WERI-Rb-1 (cell line): Measurements from ENCODE around the gene MRPL2.

Experiments used
- DNase-seq: peaks from one replicate; pipeline ENCODE4 v3.0.0-alpha.2; 2020
- H3K27ac ChIP-seq: fragments of 250-450 bp; sonication (Bioruptor Pico); 2 replicates; pipeline ENCODE4 v1.5.1; 2020; ENCODE audit warnings: mild to moderate bottlenecking, moderate library complexity
- H3K27me3 ChIP-seq: fragments of 250-450 bp; sonication (Bioruptor Pico); 2 replicates; pipeline ENCODE4 v1.5.1; 2021; ENCODE audit warnings: mild to moderate bottlenecking, low read depth, moderate library complexity; ENCODE audit not compliant: insufficient read depth, severe bottlenecking
- H3K36me3 ChIP-seq: fragments of 250-450 bp; sonication (Bioruptor Pico); 2 replicates; pipeline ENCODE4 v1.5.1; 2020; ENCODE audit warnings: mild to moderate bottlenecking, moderate library complexity
- H3K4me3 ChIP-seq: 2 replicates; pipeline ENCODE4 v1.5.1; 2011; ENCODE audit warnings: low read depth, mild to moderate bottlenecking, control low read depth, low read length
- H3K9me3 ChIP-seq: fragments of 250-450 bp; sonication (Bioruptor Pico); 2 replicates; pipeline ENCODE4 v1.5.1; 2021; ENCODE audit warnings: mild to moderate bottlenecking, moderate library complexity; ENCODE audit not compliant: severe bottlenecking
- CTCF ChIP-seq: IDR thresholded peaks from 2 replicates; pipeline ENCODE4 v1.5.1; 2011; ENCODE audit warnings: low read depth, mild to moderate bottlenecking, control low read depth, inconsistent platforms, low read length

MRPL2 gene

DNA sequence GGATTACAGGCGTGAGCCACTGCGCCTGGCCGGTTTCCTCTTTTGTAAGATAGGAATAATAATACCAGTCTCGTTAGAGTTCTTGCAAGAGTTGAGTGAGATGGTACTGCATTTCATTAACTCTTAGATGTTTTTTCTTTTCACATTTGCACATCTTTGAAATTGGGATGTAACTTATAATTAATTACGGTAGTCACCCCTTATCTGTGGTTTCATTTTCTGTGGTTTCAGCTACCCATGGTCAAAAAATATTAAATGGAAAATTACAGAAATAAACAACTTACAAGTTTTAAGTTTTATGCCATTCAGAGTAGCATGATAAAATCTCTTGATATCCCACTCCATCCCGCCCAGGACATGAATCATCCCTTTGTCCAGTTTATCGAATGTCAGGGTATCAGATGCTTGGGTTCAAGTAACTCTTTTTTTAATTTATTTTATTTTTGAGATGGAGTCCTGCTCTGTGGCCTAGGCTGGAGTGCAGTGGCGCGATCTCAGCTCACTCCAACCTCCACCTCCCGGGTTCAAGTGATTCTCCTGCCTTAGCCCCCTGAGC, 32.3 kb upstream of the MRPL2 start:
- H3K27ac ChIP-seq, result no peak overlapping the region
- TF ChIP-seq CTCF, result no peak
- H3K4me3 ChIP-seq, result no peak overlapping the region

DNA sequence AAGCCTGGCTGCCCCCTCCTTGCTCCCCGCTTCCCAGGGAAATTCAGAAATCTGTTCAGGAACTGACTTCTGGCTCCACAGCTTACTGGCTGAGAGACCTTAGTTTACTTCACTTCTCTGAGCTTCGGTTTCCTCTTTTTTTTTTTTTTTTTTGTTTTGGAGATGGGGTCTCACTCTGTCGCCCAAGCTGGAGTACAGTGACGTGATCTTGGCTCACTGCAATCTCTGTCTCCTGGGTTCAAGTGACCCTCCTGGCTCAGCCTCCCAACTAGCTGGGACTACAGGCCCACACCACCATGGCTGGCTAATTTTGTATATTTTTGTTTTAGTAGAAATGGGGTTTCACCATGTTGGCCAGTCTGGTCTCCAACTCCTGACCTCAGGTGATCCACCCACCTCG, 31.8 kb upstream of the MRPL2 start:
- Histone ChIP-seq H3K27me3 (no peaks in the 10 kb centered on the region), H3K27ac (no peak overlapping the region), H3K4me3 (no peak overlapping the region), H3K36me3 (peaks cover 3% of the 10 kb centered on the region), H3K9me3 (no peaks in the 10 kb centered on the region)
- no peak for DNase-seq
- TF ChIP-seq CTCF, result no peak

More for the DNA sequence above, 32.3 kb upstream of the MRPL2 start:
- peaks cover 3% of the 10 kb centered on the region for H3K36me3 ChIP-seq
- DNase-seq, result no peak
- no peaks in the 10 kb centered on the region for H3K27me3 ChIP-seq
- no peaks in the 10 kb centered on the region for H3K9me3 ChIP-seq

- no peak overlapping the region for H3K4me3 ChIP-seq
- DNase-seq, result no peak
- H3K9me3 ChIP-seq, result no peaks in the 10 kb centered on the region
- TF ChIP-seq CTCF, result no peak
- H3K36me3 ChIP-seq, result peaks cover 3% of the 10 kb centered on the region
- no peaks in the 10 kb centered on the region for H3K27me3 ChIP-seq
- no peak overlapping the region for H3K27ac ChIP-seq
Measured at GRCh38 chr6:43090559-43090956, 31.3 kb upstream of the MRPL2 start.

DNA sequence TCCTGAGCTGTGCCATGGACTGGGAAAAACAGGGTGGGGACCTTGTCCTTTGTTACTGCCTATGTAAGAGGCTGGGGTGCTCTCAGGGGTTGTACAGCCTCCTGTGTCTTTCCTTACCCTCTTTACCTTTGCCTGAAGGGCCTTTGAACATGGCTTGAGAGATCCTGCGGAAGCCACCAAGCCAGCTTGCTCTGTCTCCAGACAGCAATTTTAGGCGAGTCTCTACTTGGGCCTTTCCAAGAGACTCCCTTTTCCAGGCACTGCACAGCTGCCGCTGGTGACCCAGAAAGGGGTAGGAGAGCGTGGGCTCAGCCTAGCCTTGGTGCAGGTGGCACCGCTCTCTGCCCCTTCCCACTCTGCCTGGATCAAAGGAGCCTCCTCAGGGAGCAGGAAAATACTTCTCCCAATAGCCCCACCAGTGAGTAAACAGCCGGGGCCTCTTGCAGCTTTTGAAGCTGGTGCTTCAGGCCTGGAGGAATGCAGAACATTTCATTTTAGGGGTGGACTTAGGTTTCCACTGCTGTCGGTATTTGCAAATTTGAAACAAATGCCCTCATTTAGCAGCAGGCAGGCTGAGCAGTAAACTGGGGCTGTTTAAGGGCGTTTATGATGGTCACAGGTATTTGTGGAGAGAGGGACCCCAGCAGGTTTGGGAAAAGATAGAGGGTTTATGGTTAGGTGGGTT, 30.8 kb upstream of the MRPL2 start:
- no peak for TF ChIP-seq CTCF
- H3K27me3 ChIP-seq, result no peaks in the 10 kb centered on the region
- H3K36me3 ChIP-seq, result peaks cover 3% of the 10 kb centered on the region
- no peaks in the 10 kb centered on the region for H3K9me3 ChIP-seq
- DNase-seq, result no peak
- no peak overlapping the region for H3K27ac ChIP-seq
- H3K4me3 ChIP-seq, result no peak overlapping the region

GRCh38 chr6:43089467-43089866, 30.2 kb upstream of the MRPL2 start:
- no peaks in the 10 kb centered on the region for H3K9me3 ChIP-seq
- no peak overlapping the region for H3K4me3 ChIP-seq
- no peak overlapping the region for H3K27ac ChIP-seq
- no peak for TF ChIP-seq CTCF
- no peaks in the 10 kb centered on the region for H3K27me3 ChIP-seq
- peaks cover 3% of the 10 kb centered on the region for H3K36me3 ChIP-seq
- DNase-seq, result no peak

DNA sequence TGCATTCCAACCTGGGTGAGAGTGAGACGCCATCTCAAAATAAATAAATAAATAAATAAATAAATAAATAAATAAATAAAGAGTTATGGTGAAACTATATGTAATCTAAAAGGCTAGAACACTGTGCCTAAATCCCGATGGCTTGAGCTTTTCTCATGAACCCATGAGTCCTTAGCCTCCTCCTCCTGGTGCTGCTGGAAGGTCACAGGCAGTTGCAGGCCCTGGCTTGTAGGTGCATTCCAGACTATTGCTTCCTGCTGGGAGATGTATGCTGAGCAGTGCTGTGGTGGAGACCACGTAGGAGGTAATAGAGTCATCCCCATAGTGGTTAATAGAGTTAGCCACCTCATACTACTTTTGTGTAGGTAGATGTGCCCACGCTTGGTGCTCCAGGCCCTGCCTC, 29.4 kb upstream of the MRPL2 start:
- H3K27ac ChIP-seq, result no peak overlapping the region
- DNase-seq, result no peak
- no peak for TF ChIP-seq CTCF

More for the DNA sequence above, 29.4 kb upstream of the MRPL2 start:
- no peak overlapping the region for H3K4me3 ChIP-seq
- H3K27me3 ChIP-seq, result no peaks in the 10 kb centered on the region
- no peaks in the 10 kb centered on the region for H3K9me3 ChIP-seq
- H3K36me3 ChIP-seq, result peaks cover 3% of the 10 kb centered on the region
